GM10266 (cell line): ENCODE measurements around the gene FBXL14.

Experiments
- DNase-seq: peaks from one replicate; pipeline ENCODE4 v3.0.0; 2012; ENCODE audit errors: extremely low spot score
- TF ChIP-seq, protein P1 (sequence below): IDR thresholded peaks from 2 replicates; pipeline ENCODE4 v1.5.1; 2012; ENCODE audit warnings: mild to moderate bottlenecking, low read depth; ENCODE audit not compliant: control insufficient read depth, insufficient read depth; ENCODE audit errors: missing control alignments

Gene FBXL14

DNA sequence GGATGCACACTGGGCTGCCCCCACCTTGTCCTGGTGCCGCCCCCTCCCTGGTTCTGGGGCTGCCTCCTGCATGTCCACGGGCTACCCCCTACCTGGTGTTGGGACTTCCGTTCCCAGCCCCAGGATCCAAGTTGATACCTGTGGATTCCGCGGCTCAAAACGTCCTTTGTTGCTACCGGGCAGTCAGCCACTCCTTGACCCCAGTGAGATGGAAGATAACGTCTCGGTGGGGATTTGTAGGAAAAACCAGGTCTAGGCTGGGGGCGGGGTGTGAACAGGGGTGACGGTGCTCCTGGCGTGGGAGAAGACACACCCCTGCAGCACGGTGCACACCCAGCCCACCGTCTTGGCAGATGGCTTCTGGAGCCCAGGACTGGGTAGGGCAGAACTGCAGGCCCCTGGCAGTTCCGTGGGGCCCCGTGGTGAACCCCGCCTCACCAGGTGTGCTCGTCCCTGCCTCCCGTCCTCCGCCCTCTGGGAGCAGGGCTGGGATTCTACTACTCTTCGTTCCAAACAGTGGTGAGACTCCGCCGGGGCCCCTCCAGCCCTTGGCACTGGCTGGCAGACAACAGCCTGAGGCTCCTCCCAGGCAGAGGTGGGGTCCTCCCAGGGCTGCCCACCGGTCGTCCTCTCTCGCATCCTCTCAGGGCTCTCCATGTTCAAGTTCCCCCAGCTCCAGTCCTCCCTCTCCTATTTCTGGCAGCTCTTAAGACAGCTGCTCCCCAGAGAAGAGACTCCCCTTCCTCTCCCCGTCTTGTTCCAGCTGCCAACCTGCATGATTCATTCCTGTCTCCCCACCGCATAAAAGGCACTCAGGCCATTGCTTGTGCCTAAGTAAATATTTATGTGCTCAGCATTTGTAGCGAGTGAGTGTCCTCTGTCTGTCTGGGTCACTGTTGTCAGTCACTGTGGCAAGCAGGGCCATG is 75.5 kb downstream of the FBXL14 start:
- TF ChIP-seq, protein P1, sequence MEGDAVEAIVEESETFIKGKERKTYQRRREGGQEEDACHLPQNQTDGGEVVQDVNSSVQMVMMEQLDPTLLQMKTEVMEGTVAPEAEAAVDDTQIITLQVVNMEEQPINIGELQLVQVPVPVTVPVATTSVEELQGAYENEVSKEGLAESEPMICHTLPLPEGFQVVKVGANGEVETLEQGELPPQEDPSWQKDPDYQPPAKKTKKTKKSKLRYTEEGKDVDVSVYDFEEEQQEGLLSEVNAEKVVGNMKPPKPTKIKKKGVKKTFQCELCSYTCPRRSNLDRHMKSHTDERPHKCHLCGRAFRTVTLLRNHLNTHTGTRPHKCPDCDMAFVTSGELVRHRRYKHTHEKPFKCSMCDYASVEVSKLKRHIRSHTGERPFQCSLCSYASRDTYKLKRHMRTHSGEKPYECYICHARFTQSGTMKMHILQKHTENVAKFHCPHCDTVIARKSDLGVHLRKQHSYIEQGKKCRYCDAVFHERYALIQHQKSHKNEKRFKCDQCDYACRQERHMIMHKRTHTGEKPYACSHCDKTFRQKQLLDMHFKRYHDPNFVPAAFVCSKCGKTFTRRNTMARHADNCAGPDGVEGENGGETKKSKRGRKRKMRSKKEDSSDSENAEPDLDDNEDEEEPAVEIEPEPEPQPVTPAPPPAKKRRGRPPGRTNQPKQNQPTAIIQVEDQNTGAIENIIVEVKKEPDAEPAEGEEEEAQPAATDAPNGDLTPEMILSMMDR: no peak
- DNase-seq: no peak

DNA sequence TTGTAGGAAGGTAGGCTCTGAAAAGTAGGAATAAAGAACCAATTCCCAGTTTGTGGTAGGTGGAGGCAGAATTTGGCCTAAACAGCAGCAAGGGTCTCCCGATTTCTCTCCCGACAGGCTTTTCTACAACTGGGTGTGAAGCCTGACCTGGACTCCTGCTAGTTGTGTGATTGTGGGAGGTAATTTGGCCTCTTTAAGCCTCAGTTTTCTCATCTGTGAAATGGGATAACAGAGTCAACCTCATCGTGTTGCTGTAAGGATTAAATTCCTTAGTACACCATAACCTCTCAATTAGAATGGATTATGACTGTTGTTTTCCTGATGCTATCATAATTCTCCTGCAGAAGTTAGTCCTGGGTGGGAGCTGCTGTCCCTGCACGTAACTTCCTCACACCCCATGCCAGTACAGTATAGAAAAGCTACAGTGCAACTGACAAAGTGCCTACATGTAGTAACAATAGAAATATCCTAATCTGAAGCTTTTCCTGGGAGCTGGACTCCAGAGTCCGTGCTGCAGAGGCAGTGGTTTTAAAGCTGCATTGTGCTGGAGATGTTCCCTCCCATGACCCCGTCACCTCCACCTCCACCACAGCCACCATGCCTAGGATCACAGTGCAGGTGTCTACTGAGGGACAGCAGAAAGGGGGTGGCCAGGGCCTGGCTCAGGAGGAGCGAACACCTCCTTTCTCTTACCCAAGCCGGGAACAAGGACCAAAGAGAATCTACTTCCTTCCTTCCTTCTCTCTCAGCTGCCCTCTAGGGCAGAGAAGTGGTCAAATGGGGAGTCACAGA is 76.5 kb downstream of the FBXL14 start:
- TF ChIP-seq, protein P1: no peak
- no peak for DNase-seq

DNA sequence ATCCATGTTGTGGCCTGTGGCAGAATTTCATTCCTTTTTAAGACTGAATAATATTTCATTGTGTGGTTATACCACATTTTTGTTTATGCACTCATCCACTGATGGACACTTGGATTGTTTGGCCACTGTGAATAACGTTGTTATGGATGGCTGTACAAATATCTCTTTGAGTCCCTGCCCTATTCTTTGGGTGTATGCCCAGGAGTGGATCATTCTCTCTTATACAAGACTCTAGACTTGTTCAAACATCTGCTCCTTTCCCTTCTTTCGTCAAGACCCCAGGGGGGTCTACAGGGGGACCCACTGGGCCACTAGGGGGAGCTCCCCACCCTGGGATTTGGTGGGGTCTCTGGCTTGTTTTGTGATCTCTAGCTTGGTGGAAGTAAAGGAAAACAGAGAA is 77.4 kb downstream of the FBXL14 start:
- TF ChIP-seq, protein P1: peak; percentile 59
- DNase-seq: no peak
